ENCODE data around the gene SLCO3A1. TPM values are rescaled to one million over a fixed set of nuclear protein-coding genes. Genes with fewer than 3 reads are reported as not detected.

Gene SLCO3A1
- total RNA-seq, 2 experiments from 2014 or later: 8.5 to 40.0 TPM

GRCh38 chr15:91866371-91866905, 12.9 kb downstream of the SLCO3A1 start:
- H3K79me2 ChIP-seq (ENCODE audit: insufficient read depth, low read depth, low read length): peaks cover 72% of the 10 kb centered on the region
- BruUV-seq (replicated peaks): no TSS peak

GRCh38 chr15:91866971-91867372, 13.5 kb downstream of the SLCO3A1 start:
- peaks cover 24% of the 10 kb centered on the region for H4K20me1 ChIP-seq (ENCODE audit: insufficient read depth, low read length)

More at GRCh38 chr15:91866371-91866905, 12.9 kb downstream of the SLCO3A1 start:
- peaks cover 5% of the 10 kb centered on the region; the same call in 1 of the 2 replicates for H3K9me3 ChIP-seq (ENCODE audit: low read length)
- H2AFZ ChIP-seq (ENCODE audit: low read length): no peak overlapping the region
- no peaks in the 10 kb centered on the region for H3K9me2 ChIP-seq (ENCODE audit: insufficient read depth, low read length)
- DNase-seq (ENCODE audit: low spot score): no peak
- H3K4me1 ChIP-seq (ENCODE audit: insufficient read depth, low read length, poor library complexity, severe bottlenecking): peaks cover 75% of the 10 kb centered on the region
- H4K20me1 ChIP-seq (ENCODE audit: insufficient read depth, low read length): peaks cover 26% of the 10 kb centered on the region
- 0 out of 2 replicates have a peak, but pooled peaks cover 3% of the 10 kb centered on the region for H3K36me3 ChIP-seq (ENCODE audit: insufficient read depth, low read length)
- no peak overlapping the region for H3K4me2 ChIP-seq (ENCODE audit: low read length)
- ChIA-PET CTCF (ENCODE audit: unreplicated experiment) (no interaction called here), POLR2A (no interaction called here)
- intact Hi-C loops (cut with micrococcal nuclease; ENCODE audit: unreplicated experiment): no loop called here
- no peak overlapping the region for H3K4me3 ChIP-seq (ENCODE audit: low read depth, low read length, poor library complexity, severe bottlenecking)
- no peak overlapping the region for H3K27ac ChIP-seq (ENCODE audit: low read depth, low read length, poor library complexity, severe bottlenecking)
- TF ChIP-seq CTCF (conservative IDR thresholded peaks at IDR 0.05; ENCODE audit: low read length) (no peak), EZH2phosphoT487 (IDR thresholded peaks at IDR 0.05; ENCODE audit: borderline replicate concordance, low read depth, low read length) (no peak)

More at GRCh38 chr15:91866971-91867372, 13.5 kb downstream of the SLCO3A1 start:
- TF ChIP-seq CTCF (conservative IDR thresholded peaks at IDR 0.05; ENCODE audit: low read length) (no peak), EZH2phosphoT487 (IDR thresholded peaks at IDR 0.05; ENCODE audit: borderline replicate concordance, low read depth, low read length) (no peak)
- H3K9me2 ChIP-seq (ENCODE audit: insufficient read depth, low read length): no peaks in the 10 kb centered on the region
- peaks cover 75% of the 10 kb centered on the region for H3K79me2 ChIP-seq (ENCODE audit: insufficient read depth, low read depth, low read length)
- H2AFZ ChIP-seq (ENCODE audit: low read length): no peak overlapping the region
- H3K4me3 ChIP-seq (ENCODE audit: low read depth, low read length, poor library complexity, severe bottlenecking): no peak overlapping the region
- peaks cover 5% of the 10 kb centered on the region; the same call in 1 of the 2 replicates for H3K9me3 ChIP-seq (ENCODE audit: low read length)
- ChIA-PET POLR2A (interaction anchor here (0.6 to 1.0 kb wide), 2 partner anchors 13 to 71 kb away, joined by 3 read pairs; partner anchors contain the start of gene SLCO3A1), CTCF (ENCODE audit: unreplicated experiment) (no interaction called here)
- no peak for DNase-seq (ENCODE audit: low spot score)
- BruUV-seq (replicated peaks): no TSS peak
- peaks cover 70% of the 10 kb centered on the region for H3K4me1 ChIP-seq (ENCODE audit: insufficient read depth, low read length, poor library complexity, severe bottlenecking)
- intact Hi-C loops (cut with micrococcal nuclease; ENCODE audit: unreplicated experiment): no loop called here
- 0 out of 2 replicates have a peak, but pooled peaks cover 3% of the 10 kb centered on the region for H3K36me3 ChIP-seq (ENCODE audit: insufficient read depth, low read length)
- no peak overlapping the region for H3K27ac ChIP-seq (ENCODE audit: low read depth, low read length, poor library complexity, severe bottlenecking)
- no peak overlapping the region for H3K4me2 ChIP-seq (ENCODE audit: low read length)
